ENCODE results near the gene ADCY9. TPM values are rescaled to one million over a fixed set of nuclear protein-coding genes. Genes with fewer than 3 reads are reported as not detected.
A peak's percentile ranks its signal among the peaks of the same experiment; 100 is the strongest.

Gene ADCY9
- total and polyA plus RNA-seq, 8 donors: 9.8 to 61.1 (median 12.9) TPM

DNA sequence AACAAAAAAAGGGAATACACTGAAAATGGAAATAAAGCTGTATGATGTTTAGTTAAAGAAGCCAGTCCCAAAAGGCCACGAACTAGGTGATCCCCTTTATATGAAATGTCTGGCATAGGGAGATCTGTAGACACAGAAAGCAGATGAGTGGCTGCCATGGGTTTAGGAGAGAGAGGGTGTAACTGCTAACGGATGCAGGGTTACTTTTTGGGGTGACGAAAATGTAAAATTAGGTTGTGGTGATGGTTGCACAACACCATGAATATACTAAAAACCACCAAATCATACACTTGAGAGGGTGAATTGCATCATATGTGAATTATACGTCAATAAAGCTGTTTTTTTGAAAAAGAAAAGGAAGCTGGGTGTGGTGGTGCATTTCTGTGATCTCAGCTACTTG is 99.6 kb downstream of the ADCY9 start:
- intact Hi-C loops (cut with DNase I): no loop called here
- no peak overlapping the region for H3K4me3 ChIP-seq

GRCh38 chr16:4016005-4016352 is 100.3 kb downstream of the ADCY9 start:
- DNase-seq: no peak
- ATAC-seq: no peak
- H3K4me3 ChIP-seq: no peak overlapping the region
- no peaks in the 10 kb centered on the region for H3K36me3 ChIP-seq
- intact Hi-C loops (cut with DNase I): no loop called here
- H3K27me3 ChIP-seq: no peaks in the 10 kb centered on the region
- H3K27ac ChIP-seq: no peak overlapping the region
- no peaks in the 10 kb centered on the region for H3K9me3 ChIP-seq
- TF ChIP-seq, protein P1, sequence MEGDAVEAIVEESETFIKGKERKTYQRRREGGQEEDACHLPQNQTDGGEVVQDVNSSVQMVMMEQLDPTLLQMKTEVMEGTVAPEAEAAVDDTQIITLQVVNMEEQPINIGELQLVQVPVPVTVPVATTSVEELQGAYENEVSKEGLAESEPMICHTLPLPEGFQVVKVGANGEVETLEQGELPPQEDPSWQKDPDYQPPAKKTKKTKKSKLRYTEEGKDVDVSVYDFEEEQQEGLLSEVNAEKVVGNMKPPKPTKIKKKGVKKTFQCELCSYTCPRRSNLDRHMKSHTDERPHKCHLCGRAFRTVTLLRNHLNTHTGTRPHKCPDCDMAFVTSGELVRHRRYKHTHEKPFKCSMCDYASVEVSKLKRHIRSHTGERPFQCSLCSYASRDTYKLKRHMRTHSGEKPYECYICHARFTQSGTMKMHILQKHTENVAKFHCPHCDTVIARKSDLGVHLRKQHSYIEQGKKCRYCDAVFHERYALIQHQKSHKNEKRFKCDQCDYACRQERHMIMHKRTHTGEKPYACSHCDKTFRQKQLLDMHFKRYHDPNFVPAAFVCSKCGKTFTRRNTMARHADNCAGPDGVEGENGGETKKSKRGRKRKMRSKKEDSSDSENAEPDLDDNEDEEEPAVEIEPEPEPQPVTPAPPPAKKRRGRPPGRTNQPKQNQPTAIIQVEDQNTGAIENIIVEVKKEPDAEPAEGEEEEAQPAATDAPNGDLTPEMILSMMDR (IDR thresholded peaks at IDR 0.05): no peak
- H3K4me1 ChIP-seq: peaks cover 11 to 60% of the 10 kb centered on the region in 2 donors

More for the DNA sequence above, 99.6 kb downstream of the ADCY9 start:
- Histone ChIP-seq H3K27ac (no peak overlapping the region), H3K36me3 (no peaks in the 10 kb centered on the region), H3K27me3 (no peaks in the 10 kb centered on the region), H3K9me3 (no peaks in the 10 kb centered on the region), H3K4me1 (peaks cover 11 to 59% of the 10 kb centered on the region in 2 donors)
- DNase-seq: no peak
- no peak for ATAC-seq
- TF ChIP-seq, protein P1 (IDR thresholded peaks at IDR 0.05): no peak

DNA sequence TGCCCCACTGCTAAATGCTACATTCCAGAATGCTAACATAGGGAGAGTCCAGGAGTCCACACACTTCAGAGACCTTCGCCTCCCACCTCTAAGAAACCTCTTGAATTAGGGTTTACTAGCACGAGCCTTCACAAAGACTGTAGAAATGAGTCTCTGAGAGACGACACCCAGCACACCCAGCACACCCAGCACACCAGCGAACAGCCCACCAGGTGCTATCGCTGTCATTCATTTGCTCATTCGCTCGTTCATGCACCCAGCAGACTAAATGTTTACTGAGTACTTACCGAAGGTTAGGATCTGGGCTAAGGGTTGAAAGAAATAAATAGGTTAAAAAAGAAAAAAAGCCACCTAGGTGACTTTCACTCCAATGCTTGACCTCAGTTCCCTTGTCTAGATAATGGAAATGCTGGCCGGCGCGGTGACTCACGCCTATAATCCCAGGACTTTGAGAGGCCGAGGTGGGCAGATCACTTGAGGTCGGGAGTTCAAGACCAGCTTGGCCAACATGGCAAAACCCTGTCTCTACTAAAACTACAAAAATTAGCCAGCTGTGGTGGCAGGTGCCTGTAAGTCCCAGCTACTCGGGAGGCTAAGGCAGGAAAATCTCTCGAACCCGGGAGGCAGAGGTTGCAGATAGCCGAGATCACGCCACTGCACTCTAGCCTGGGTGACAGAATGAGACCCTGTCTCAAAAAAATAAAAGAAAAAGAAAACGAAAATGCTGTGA is 100.8 kb downstream of the ADCY9 start:
- peak; percentile 45 for ATAC-seq
- no peak for DNase-seq
- Histone ChIP-seq H3K9me3 (no peaks in the 10 kb centered on the region), H3K36me3 (no peaks in the 10 kb centered on the region), H3K27ac (no peak overlapping the region), H3K27me3 (no peaks in the 10 kb centered on the region), H3K4me1 (peaks cover 9 to 63% of the 10 kb centered on the region in 2 donors), H3K4me3 (no peak overlapping the region)
- TF ChIP-seq, protein P1 (IDR thresholded peaks at IDR 0.05): no peak
- intact Hi-C loops (cut with DNase I): no loop called here

DNA sequence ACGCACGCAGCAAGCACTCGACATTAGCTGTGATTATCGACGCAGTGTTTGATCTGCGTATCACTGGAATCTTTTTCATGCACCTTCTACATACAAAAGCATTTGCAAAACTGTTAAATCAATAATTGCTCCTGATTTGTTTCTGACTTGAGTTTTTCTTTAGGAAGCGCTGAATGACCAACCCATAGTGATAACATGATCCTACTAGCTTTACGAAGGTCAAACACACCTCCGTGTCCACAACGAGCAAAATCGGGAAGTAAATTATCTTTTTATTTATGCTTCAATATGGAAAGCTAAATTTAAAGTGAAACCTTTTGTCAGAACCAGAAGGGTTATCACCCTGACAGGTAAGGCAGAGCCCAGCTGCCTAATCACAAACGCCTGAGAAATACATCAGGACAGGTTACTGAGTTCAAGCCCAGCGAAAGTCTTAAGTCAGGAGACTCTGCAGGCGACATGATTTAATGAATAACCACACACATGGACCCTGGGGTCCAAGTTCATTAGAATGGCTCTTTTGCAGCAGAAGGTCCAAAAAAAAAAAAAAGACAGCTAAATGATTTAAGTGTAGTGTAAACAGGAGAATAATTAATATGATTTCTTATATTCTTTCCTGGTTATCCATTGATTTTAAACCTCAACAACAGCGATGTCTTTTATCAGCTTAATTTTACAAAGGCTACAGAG is 104.2 kb downstream of the ADCY9 start:
- no peak overlapping the region for H3K4me3 ChIP-seq
- no peaks in the 10 kb centered on the region for H3K27me3 ChIP-seq
- DNase-seq (no peak), ATAC-seq (no peak)
- TF ChIP-seq, protein P1 (IDR thresholded peaks at IDR 0.05): no peak
- peak overlapping the region in 1 of 2 donors; percentile 18 for H3K27ac ChIP-seq
- intact Hi-C loops (cut with DNase I): no loop called here
- no peaks in the 10 kb centered on the region for H3K36me3 ChIP-seq
- H3K4me1 ChIP-seq: peaks cover 0 to 44% of the 10 kb centered on the region in 2 donors
- no peaks in the 10 kb centered on the region for H3K9me3 ChIP-seq

DNA sequence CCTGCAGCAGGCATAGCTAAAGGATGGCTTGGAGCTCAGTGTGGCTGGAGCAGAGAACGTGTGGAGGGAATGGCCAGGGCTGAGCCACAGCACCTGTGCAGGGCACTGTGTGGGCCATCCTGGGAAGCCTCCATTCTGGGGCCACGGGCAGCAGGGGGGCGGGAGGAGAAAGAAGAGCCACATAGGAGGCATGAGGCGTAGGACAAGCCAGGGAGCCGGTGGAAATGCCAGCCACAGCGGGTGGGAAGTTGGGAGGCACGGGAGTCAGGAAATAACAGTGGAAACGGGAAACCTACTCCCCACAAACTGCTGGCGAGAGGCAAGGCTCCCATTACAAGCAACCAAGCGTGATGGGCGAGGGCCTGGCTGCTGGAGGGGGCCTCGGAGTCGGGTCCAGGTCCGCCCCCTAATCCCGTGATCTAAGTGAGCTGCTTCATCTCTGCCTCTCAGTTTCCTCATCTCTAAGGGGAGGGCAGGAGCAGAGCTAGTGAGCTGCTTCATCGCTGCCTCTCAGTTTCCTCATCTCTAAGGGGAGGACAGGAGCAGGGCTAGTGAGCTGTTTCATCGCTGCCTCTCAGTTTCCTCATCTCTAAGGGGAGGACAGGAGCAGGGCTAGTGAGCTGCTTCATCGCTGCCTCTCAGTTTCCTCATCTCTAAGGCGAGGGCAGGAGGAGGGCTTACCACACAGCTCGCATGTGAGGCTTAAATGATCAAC is 104.9 kb downstream of the ADCY9 start:
- H3K36me3 ChIP-seq: no peaks in the 10 kb centered on the region
- no peaks in the 10 kb centered on the region for H3K9me3 ChIP-seq
- H3K27ac ChIP-seq: peak overlapping the region; percentile 18 to 19
- intact Hi-C loops (cut with DNase I): no loop called here
- no peak for ATAC-seq
- no peak overlapping the region for H3K4me3 ChIP-seq
- no peak for DNase-seq
- TF ChIP-seq, protein P1 (IDR thresholded peaks at IDR 0.05): no peak
- peaks cover 0 to 39% of the 10 kb centered on the region in 2 donors for H3K4me1 ChIP-seq
- no peaks in the 10 kb centered on the region for H3K27me3 ChIP-seq

Measured in left lung (tissue), 10 donors.